DMS53 treated with DMSO at 0.1 percent for 48 hours (cell line): ENCODE data around the gene KIF23.
"Not testable (repeated sequence)": the region's sequence is repeated elsewhere in the genome, so short reads cannot be mapped to it uniquely, and the experiment has no call there.

ENCODE experiments used
- DNase-seq: peaks from one replicate; lab custom pipeline; 2025; ENCODE audit not compliant: unreplicated experiment; lab: John Stamatoyannopoulos, UW

Gene KIF23

GRCh38 chr15:69413822-69414700 lies at the start of gene KIF23:
Gene KIF23, plus strand, starts transcription at chr15:69414349. Its CDS starts 117 bp downstream, at chr15:69414466.
- peak; percentile 84 for DNase-seq

GRCh38 chr15:69367236-69367635 lies 46.9 kb upstream of the KIF23 start:
- no peak for DNase-seq

GRCh38 chr15:69369631-69370030 lies 44.5 kb upstream of the KIF23 start:
- DNase-seq, result no peak

- no peak for DNase-seq
These were observed 40.7 kb upstream of the KIF23 start for GRCh38 chr15:69373406-69373805.

DNA sequence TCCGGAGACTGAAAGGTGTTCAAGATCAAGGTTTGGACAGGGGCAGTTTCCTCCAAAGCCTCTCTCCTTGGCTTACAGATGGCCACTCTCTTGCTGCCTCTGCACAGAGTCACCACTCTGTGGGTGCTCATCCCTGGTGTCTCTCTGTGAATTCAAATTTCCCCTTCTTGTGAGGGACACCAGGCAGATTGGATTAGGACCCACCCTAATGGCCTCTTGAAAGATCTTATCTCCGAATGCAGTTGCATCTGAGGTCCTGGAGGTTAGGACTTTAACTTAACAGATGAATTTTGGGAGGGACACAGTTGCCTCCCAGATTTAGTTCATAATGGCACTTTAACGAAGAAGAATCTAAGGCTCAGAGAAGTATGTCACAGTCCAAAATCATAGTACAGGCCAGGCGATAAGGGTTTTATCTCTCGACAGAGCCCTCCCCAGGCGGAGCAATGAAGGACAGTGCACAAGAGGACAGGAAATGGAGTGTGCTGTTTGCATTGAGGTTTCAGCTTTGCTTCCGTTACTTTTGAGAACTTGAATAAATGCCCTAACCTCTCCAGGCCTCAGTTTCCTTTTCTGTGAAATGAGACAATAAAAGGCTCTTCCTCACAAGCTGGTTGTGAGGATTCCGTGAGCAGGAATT lies 38.9 kb upstream of the KIF23 start:
- DNase-seq, result no peak

DNA sequence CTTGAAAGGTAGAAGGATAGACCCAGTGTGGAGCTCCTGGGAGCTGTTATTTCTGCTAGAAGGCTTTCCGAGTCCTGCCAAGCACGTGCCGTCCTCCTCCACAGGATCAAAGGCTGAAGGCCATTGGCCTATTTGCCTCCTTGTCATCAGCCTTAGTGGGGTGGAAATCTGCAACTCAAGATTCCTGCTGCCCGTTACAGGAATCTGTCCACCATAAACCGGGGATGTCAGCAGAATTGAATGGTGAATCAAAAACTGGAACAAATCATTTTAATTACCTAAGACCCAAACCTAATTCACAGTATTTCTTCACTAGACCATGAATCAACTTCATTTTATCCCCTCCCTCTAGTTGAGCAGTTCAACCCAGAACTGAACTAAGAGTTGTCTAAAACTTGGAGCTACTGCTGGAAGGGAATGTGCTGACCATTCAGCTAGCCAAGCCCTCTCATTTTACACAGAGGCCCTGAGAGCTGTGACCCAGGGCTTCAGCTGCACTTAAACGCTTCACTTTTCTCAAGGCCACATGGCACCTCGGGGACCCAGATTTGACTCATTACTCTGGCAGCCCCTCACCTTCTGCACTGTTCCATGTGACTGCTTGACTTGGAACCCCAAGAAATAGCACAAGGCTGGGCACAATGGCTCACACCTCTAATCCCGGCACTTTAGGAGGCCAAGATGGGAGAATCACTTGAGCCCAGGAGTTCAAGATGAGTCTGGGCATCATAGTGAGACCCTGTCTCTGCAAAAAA lies 36.8 kb upstream of the KIF23 start:
- DNase-seq, result no peak

- DNase-seq, result no peak
These were observed 33.9 kb upstream of the KIF23 start for GRCh38 chr15:69380100-69380725.

- DNase-seq, result no peak
These were observed 33.4 kb upstream of the KIF23 start for GRCh38 chr15:69380726-69381105.

DNA sequence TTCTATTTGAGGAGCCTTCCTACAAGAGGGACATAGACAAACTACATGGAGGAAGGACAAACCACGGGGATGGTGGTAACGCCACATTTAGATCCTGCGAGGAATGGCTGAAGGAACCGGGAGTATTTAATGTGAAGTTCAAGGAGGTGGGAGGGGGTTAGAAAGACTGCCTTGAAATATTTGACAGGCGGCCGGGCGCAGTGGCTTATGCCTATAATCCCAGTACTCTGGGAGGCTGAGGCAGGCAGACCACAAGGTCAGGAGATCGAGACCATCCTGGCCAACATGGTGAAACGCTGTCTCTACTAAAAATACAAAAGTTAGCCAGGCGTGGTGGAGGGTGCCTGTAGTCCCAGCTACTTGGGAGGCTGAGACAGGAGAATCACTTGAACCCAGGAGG lies 32.0 kb upstream of the KIF23 start:
- not testable (repeated sequence) for DNase-seq

- DNase-seq, result not testable (repeated sequence)
These were observed 30.1 kb upstream of the KIF23 start for GRCh38 chr15:69384066-69384465.

- DNase-seq, result no peak
These were observed 29.2 kb upstream of the KIF23 start for GRCh38 chr15:69384626-69385598.

DNA sequence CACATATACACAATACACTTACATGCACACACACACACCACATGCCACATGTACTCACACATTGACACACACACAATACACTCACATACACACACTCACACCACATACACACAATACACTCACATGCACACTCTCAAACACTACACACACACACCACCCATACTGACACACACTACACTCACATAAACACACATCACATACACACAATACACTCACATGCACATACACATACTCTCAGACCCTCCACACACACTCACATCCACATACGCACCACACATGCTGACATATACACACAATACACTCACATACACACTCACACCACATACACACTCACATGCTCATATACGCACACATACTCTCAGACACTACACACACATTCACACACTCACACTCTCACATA lies 28.3 kb upstream of the KIF23 start:
- DNase-seq, result no peak

- DNase-seq, result no peak
These were observed 27.9 kb upstream of the KIF23 start for GRCh38 chr15:69386284-69386683.

GRCh38 chr15:69388260-69388705 lies 25.9 kb upstream of the KIF23 start:
- no peak for DNase-seq

- DNase-seq, result no peak
These were observed 24.7 kb upstream of the KIF23 start for GRCh38 chr15:69389426-69389825.

DNA sequence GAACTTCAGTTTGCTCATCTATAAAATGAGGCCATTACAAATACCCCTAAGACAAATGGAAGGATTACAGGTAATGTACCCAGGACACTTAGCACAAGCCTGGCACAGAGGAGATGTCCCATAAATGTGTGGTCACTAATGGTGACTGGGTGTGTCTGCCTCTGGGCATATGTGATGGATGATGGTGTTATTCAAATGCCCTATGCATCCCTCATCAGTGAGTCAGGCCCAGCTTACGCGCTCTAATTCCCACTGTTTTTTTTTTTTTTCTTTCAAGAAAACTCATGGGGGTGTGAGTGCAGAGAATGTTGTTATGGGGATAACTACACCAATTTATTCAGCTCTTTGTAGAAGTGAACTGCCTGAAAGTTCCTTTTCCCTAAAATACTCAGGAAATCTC lies 23.6 kb upstream of the KIF23 start:
- no peak for DNase-seq

DNA sequence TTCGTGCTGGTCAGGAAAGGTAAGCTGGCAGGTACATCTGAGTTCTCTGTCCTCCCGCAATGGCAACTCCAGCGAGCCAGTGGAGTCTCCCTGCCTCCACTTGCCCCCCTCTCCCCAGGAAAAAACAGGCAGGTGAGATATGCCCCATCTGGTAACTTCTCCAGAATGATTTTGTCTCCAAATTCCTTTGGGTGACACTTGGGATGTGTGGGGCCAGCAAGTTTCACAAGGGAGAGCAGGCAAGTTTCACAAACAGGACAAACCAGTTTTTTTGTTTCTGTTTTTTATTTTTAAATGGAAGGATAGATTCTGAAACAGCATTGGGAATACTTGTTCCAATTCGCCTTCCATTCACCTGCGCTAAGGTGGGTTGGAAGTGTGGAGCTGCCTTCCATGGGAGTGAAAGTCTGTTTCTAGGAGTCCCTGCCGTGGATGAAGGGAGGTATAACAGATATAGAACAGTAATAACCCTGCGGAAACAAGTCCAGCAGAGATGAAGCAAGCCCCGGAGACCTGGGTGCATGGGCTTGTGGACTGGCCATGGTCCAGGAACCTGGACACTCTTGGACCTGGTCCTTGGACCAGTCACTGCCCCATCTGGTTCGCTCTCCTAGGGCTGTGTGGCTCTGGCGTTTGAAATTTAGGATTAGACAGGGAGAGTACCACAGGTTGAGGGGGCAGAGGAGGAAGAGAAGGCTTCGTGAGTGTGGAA lies 22.9 kb upstream of the KIF23 start:
- no peak for DNase-seq

DNA sequence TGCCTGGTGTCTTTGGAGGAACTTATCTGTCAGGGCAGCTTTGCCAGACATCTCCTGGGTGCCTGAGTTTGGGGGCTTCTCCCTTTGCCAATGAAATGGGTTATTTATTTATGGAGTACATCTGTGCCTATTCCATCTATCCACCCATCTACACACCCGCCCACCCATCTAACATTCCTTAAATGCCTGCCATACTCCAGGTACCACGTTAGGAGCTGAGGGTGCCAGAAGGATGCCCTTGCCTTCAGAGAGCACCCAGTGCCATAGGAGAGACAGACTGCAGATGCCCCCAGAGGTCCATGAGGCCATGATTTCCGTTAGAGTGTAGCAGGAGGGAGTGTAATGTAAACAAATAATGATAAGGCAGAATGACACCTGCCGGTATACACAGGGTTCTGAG lies 21.8 kb upstream of the KIF23 start:
- no peak for DNase-seq

DNA sequence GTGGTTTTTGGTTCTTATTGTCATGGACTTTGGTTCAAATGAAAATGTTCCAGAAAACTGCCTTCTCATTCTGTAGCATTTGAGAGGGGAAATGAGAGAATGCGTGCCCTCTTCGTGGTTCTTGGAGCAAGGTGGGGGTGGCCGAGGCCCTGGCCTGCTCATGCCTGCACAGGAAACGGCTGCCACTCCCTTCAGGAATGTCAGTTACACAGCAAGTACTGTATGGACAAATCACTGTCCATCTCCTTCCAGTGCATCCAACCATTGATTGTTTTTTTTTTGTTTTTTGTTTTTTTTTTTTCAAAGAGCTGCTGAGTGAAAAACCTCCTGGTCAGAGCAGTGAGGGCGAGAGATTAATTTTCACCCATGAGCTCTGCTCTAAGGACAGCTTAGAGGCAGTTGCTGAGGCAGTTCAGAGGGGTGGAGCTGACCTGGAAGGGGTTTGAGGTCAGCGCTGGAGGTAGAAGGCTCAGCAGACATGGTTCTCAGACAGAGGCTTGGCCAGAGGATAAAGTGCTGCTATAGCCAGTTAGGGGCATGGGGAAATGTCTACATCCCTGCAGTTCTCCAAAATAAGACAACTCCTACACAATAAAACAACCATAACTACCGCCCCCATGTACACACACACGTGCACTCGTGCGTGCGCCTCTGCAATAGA lies 20.2 kb upstream of the KIF23 start:
- no peak for DNase-seq
